Skeletal muscle tissue (tissue), 4 donors: ENCODE data around the gene RAPGEF6. TPM values are rescaled to one million over a fixed set of nuclear protein-coding genes. Genes with fewer than 3 reads are reported as not detected.

Experiments
- H3K27ac ChIP-seq: one replicate; pipeline ENCODE4 v1.7.0; 2013; ENCODE audit warnings: mild to moderate bottlenecking, low read depth, low read length, inconsistent platforms
- H3K27me3 ChIP-seq, 3 donors: one replicate each; pipeline ENCODE4 v1.7.0; 2013; ENCODE audit warnings: low read length in 3 of 3; ENCODE audit not compliant: control insufficient read depth in 3 of 3, insufficient read depth in 3 of 3
- H3K36me3 ChIP-seq, 3 donors: one replicate each; pipeline ENCODE4 v1.7.0; 2013; ENCODE audit warnings: low read length in 3 of 3; ENCODE audit not compliant: control insufficient read depth in 3 of 3, insufficient read depth in 3 of 3
- H3K4me1 ChIP-seq, 3 donors: one replicate each; pipeline ENCODE4 v1.7.0; 2013; ENCODE audit warnings: low read length in 3 of 3, mild to moderate bottlenecking in 3 of 3; ENCODE audit not compliant: control insufficient read depth in 3 of 3, insufficient read depth in 3 of 3
- H3K4me3 ChIP-seq, 3 donors: one replicate each; pipeline ENCODE4 v1.7.0; 2013; ENCODE audit warnings: low read length in 3 of 3
- H3K9ac ChIP-seq, 3 donors: one replicate each; pipeline ENCODE4 v1.7.0; 2013; ENCODE audit warnings: low read length in 3 of 3, mild to moderate bottlenecking in 3 of 3, moderate library complexity in 2 of 3, low read depth in 1 of 3
- H3K9me3 ChIP-seq, 3 donors: one replicate each; pipeline ENCODE4 v1.7.0; 2013; ENCODE audit warnings: low read length in 3 of 3; ENCODE audit not compliant: control insufficient read depth in 3 of 3
- total RNA-seq: library from RNA; depleted of rRNA; stranded (reverse); fragments of >200 nt; gene quantifications from one replicate; pipeline ENCODE4 v1.2.3, GENCODE V29; 2014
- donor health status: Osteomylitis.

RAPGEF6 gene
- total RNA-seq, 1 donor from 2014 or later, result 29.7 TPM

DNA sequence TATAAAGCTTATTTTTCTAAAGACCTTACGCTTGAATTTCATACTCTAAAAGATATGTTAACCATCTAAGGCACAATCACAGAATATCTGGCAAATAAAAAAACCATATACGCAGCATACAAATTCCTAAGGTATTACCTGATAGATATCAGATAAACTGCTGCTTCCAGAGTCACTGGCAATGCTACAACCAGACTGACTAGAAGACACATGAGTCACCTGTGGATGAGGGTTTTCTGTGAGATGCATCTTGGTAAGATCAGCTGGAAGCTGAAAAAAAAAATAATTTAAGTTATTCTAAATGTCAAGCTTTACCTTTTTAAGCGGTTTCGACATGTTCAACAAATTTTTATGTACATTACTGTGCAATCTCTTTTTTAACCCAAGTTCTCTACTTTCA, 113.8 kb downstream of the RAPGEF6 start:
- H3K9ac ChIP-seq, result no peak overlapping the region
- H3K27ac ChIP-seq, result no peak overlapping the region
- no peak overlapping the region for H3K4me3 ChIP-seq
- H3K36me3 ChIP-seq, result peaks cover 0 to 6% (median 0%) of the 10 kb centered on the region in 3 donors
- H3K27me3 ChIP-seq, result no peaks in the 10 kb centered on the region
- no peaks in the 10 kb centered on the region for H3K9me3 ChIP-seq
- peaks cover 4 to 12% (median 11%) of the 10 kb centered on the region in 3 donors for H3K4me1 ChIP-seq

DNA sequence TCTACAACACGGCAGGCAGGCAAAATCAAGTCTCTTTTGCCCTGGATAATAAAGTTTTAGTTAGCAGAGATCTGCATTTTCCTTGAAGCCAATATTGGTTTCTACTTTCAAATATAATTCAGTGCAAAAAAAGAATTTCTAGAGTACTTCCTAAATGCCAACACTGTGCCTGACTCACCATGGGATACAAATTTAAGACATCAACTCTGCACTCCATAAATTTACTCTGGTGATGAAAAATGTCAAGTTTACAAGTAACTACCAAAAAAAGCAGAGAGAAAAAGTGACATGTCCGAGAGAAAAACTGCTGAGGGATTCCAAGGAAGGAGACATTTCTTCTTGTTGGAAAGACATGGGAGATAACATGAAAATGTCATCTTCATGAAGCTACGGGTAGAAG, 119.7 kb downstream of the RAPGEF6 start:
- Histone ChIP-seq H3K36me3 (peaks cover 0 to 6% (median 0%) of the 10 kb centered on the region in 3 donors), H3K27ac (no peak overlapping the region), H3K4me3 (no peak overlapping the region), H3K4me1 (peaks cover 0 to 6% (median 0%) of the 10 kb centered on the region in 3 donors), H3K9me3 (no peaks in the 10 kb centered on the region), H3K27me3 (no peaks in the 10 kb centered on the region), H3K9ac (no peak overlapping the region)

DNA sequence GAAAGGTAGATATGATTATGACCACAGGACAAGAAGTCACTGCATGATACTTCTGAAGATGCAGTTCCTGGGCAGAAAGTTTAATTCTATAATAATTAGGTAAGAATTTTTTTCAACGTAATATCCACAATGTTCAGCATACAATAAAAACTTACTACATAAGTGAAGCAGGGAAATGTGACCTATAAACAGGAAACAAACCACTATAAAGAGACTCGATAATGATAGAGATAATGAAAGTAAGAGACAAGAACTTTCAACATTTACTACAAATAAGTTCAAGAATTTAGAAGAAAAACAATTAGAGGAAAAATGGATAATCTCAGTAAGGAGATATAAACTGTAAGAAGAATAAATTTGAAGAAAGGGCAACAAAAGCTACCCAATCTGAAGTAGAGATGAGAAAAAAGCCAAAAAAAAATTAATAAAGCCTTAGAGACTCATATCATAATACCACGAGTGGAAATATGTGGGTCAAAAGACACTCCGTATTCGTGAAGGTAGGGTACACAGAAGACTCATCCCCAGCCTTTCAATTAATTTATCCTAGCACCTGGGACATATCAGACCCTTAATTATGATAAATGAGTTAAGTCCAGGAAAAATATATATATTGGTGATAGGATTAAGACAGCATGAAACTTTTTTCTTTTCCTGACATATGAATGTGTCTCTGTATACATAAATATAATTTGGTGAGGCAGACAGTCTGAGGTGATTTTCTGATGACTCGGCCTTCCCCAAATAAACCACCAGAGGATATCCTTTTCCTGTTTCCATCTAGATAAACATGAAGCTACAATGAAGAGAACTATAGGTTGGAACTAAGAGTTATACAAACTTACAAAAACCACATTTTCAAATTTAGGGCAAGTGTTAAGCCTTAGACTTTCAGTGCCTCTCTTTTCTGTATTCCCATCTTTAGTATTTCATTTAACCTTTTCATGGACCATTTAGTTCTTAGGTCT, 120.4 kb downstream of the RAPGEF6 start:
- Histone ChIP-seq H3K36me3 (peaks cover 0 to 6% (median 0%) of the 10 kb centered on the region in 3 donors), H3K9me3 (no peaks in the 10 kb centered on the region), H3K27me3 (no peaks in the 10 kb centered on the region), H3K9ac (no peak overlapping the region), H3K27ac (no peak overlapping the region), H3K4me1 (peaks cover 0 to 6% (median 0%) of the 10 kb centered on the region in 3 donors), H3K4me3 (peak overlapping the region in 1 of 3 donors; percentile 12)

DNA sequence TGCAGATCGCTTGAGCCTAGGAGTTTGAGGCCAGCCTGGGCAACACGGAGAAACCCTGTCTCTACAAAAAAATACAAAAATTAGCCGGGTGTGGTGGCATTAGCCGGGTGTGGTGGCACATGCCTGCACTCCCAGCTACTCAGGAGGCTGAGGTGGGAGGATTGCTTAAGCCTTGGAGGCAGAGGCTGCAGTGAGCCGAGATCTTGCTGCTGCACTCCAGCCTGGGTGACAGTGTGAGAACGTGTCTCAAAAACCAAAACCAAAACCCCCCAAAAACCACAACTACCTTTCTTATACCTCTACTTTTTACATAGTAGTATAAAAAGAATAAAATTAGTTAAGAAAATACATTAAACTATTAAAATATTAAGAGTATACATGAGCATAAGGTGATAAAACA, 121.2 kb downstream of the RAPGEF6 start:
- H3K4me3 ChIP-seq, result no peak overlapping the region
- H3K9ac ChIP-seq, result no peak overlapping the region
- H3K27me3 ChIP-seq, result no peaks in the 10 kb centered on the region
- no peak overlapping the region for H3K27ac ChIP-seq
- H3K4me1 ChIP-seq, result peaks cover 0 to 6% (median 0%) of the 10 kb centered on the region in 3 donors
- H3K36me3 ChIP-seq, result no peaks in the 10 kb centered on the region
- H3K9me3 ChIP-seq, result no peaks in the 10 kb centered on the region

DNA sequence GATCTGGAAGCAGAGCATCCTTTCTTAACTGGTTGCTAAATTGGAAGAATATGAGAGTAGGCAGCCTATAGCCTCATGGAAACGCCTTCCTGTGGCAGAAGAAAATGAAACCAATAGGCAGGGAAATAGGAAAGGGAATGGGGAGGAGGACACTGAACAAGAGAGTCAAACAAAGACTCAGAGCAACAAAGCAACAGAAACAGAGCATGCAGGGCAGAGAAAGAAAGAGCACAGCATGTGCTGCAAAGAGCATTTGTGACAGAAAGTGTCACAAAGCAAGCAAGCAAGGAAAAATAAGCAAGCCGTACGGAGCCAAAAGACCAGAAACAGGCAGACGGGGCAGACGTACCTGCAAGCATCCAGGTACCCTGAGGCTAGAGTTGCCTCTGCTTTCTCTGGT, 123.1 kb downstream of the RAPGEF6 start:
- Histone ChIP-seq H3K9ac (no peak overlapping the region), H3K4me3 (no peak overlapping the region), H3K4me1 (peaks cover 0 to 6% (median 0%) of the 10 kb centered on the region in 3 donors), H3K27me3 (no peaks in the 10 kb centered on the region), H3K27ac (no peak overlapping the region), H3K36me3 (no peaks in the 10 kb centered on the region), H3K9me3 (no peaks in the 10 kb centered on the region)

DNA sequence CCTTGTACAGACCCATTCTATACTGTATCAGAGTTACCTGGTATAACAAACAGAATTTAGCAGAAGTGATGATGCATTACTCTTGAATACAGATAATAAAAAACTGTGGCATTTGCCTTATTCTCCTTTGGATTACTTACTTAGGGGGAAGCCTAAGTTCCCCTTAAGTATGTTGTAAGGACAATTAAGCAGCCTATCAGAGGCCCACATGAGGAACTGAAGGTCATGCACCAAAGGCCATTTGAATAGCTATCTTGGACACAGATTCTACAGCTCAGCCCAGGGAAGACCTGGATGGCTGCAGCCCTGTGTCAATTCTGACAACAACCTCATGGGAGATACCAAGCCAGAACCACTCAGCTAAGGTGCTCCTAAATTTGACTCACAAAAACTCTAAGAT, 125.2 kb downstream of the RAPGEF6 start:
- no peak overlapping the region for H3K9ac ChIP-seq

DNA sequence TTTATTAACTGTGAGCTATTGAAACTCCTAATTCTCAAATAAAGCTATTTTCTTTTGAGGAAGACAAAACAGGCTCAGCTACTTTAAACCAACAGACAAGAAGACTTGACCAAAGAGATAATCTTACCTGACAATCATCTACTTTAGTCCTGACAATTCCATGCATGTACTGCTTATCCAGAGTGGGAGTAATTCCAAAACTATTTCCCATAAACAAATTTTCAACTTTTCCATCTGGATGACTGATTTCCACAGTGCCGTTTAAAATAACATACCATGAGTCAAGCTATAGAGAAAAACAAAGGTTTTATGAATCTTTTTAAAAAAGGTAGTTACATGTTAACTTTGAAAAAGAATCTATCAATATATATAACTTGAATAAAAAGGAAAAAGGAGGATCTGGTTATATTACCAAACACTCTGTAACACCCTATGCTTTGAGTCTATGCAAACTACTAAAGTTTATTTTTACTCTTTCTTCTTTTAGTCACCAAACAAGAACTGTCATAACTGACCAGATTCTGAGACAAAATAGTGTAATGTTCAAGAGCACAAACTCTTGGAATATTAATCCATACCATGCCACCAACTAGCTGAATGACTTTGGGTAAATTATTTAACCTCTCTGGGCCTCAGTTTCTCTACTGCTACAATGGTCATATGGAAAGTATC, 129.7 kb downstream of the RAPGEF6 start:
- Histone ChIP-seq H3K4me3 (no peak overlapping the region), H3K36me3 (peaks cover 0 to 8% (median 3%) of the 10 kb centered on the region in 3 donors), H3K4me1 (peaks cover 0 to 4% (median 0%) of the 10 kb centered on the region in 3 donors), H3K9ac (no peak overlapping the region), H3K27ac (no peak overlapping the region), H3K9me3 (no peaks in the 10 kb centered on the region), H3K27me3 (no peaks in the 10 kb centered on the region)

More for the DNA sequence above, 125.2 kb downstream of the RAPGEF6 start:
- H3K36me3 ChIP-seq, result peaks cover 0 to 5% (median 0%) of the 10 kb centered on the region in 3 donors
- H3K9me3 ChIP-seq, result no peaks in the 10 kb centered on the region
- no peak overlapping the region for H3K27ac ChIP-seq
- H3K27me3 ChIP-seq, result no peaks in the 10 kb centered on the region
- no peaks in the 10 kb centered on the region for H3K4me1 ChIP-seq
- no peak overlapping the region for H3K4me3 ChIP-seq

DNA sequence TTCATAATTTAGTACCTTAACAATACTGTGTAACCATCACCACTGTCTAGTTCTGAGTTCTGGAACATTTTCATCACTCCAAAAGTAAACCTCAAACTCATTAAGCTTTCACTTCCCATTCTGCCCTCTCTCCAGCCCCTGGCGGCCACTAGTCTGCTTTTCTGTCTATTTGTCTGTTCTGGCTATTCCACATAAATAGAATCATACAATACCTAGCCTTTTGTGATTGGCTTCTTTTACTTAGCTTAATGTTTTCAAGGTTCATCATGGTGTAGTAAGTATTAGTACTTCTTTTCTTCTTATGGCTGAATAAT, 138.7 kb downstream of the RAPGEF6 start:
- Histone ChIP-seq H3K27me3 (no peaks in the 10 kb centered on the region), H3K9me3 (no peaks in the 10 kb centered on the region), H3K4me1 (no peaks in the 10 kb centered on the region), H3K36me3 (peaks cover 2 to 23% (median 10%) of the 10 kb centered on the region in 3 donors), H3K9ac (no peak overlapping the region), H3K4me3 (no peak overlapping the region), H3K27ac (no peak overlapping the region)

DNA sequence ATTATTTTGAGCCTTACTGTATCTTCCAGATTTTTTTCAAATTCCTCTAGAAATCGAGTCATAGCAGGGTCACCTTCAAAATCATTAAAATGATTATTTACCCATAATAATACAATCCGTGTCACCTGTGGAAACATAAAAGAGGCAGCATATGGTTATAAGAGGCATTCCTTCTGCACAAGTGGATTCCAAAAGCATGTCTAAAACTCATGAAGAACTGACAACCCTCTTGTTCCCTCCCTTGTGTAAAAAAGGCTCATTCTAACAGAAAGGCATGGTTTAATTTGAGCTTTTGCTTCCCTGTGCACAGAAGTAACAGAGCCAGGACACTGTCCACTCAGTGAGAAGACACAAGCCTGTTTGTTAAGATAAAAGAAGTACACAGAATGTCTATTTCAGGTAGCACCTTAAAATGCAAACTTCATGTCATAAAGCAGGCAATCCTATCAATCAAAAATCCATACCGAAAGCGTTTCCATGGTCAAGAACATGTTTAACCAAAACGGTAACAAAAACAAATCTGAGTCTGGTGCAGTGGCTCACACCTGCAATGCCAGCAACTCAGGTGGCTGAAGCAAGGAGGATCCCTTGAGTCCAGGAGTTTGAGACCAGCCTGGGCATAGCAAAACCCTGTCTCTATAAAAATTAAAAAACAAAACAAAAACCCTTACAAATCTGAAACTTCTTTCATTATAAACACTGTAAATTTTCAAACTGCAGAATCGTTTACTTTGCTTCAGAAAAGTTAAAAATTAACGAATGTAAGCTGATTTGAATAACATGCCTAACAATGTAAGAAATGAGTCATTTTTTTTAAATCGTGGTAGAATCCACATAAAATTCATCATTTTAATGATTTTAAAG, 139.3 kb downstream of the RAPGEF6 start:
- Histone ChIP-seq H3K4me3 (no peak overlapping the region), H3K36me3 (peaks cover 2 to 23% (median 10%) of the 10 kb centered on the region in 3 donors), H3K4me1 (no peaks in the 10 kb centered on the region), H3K27me3 (no peaks in the 10 kb centered on the region), H3K9ac (no peak overlapping the region), H3K27ac (no peak overlapping the region), H3K9me3 (no peaks in the 10 kb centered on the region)
